Mesendoderm (in vitro differentiated cells): Measurements from ENCODE around the gene ZSCAN18.

Source experiments
- DNase-seq: peaks from one replicate; pipeline ENCODE4 v3.0.0; 2013
- H2AK5ac ChIP-seq: 2 replicates; pipeline ENCODE4 v1.6.1; 2013; ENCODE audit warnings: low read length, inconsistent platforms
- H2BK120ac ChIP-seq: 2 replicates; pipeline ENCODE4 v1.6.1; 2013; ENCODE audit warnings: low read depth, mild to moderate bottlenecking, low read length, moderate library complexity, mixed read lengths
- H2BK15ac ChIP-seq: replicated peaks from 2 replicates; pipeline ENCODE4 v1.6.1; 2013; ENCODE audit warnings: low read depth, mild to moderate bottlenecking, moderate library complexity
- H2BK5ac ChIP-seq: 2 replicates; pipeline ENCODE4 v1.6.1; 2013; ENCODE audit warnings: low read length, inconsistent platforms
- H3K18ac ChIP-seq: 2 replicates; pipeline ENCODE4 v1.6.1; 2013; ENCODE audit warnings: mild to moderate bottlenecking, low read length, mixed read lengths
- H3K23ac ChIP-seq: one replicate; pipeline ENCODE4 v1.6.1; 2013; ENCODE audit warnings: low read length
- H3K27ac ChIP-seq: 2 replicates; pipeline ENCODE4 v1.5.1; 2013; ENCODE audit warnings: low read depth, mild to moderate bottlenecking, inconsistent platforms, low read length, moderate library complexity
- H3K27me3 ChIP-seq: 2 replicates; pipeline ENCODE4 v1.6.1; 2013; ENCODE audit warnings: low read length, control low read depth, mild to moderate bottlenecking, inconsistent platforms; ENCODE audit not compliant: insufficient read depth, poor library complexity
- H3K36me3 ChIP-seq: 2 replicates; pipeline ENCODE4 v1.6.1; 2013; ENCODE audit warnings: low read length, inconsistent platforms; ENCODE audit not compliant: control insufficient read depth, insufficient read depth
- H3K4ac ChIP-seq: one replicate; pipeline ENCODE4 v1.6.1; 2013; ENCODE audit warnings: low read depth, mild to moderate bottlenecking, low read length, moderate library complexity
- H3K4me1 ChIP-seq: 2 replicates; pipeline ENCODE4 v1.6.1; 2013; ENCODE audit warnings: low read depth, low read length, inconsistent platforms; ENCODE audit not compliant: control insufficient read depth
- H3K4me2 ChIP-seq: 2 replicates; pipeline ENCODE4 v1.6.1; 2013; ENCODE audit warnings: low read length
- H3K4me3 ChIP-seq: 2 replicates; pipeline ENCODE4 v1.5.1; 2013; ENCODE audit warnings: mild to moderate bottlenecking, low read length
- H3K56ac ChIP-seq: one replicate; pipeline ENCODE4 v1.6.1; 2013; ENCODE audit warnings: low read length
- H3K79me1 ChIP-seq: 2 replicates; pipeline ENCODE4 v1.6.1; 2013; ENCODE audit warnings: low read length, inconsistent platforms
- H3K79me2 ChIP-seq: 2 replicates; pipeline ENCODE4 v1.6.1; 2013; ENCODE audit warnings: mild to moderate bottlenecking, low read length; ENCODE audit not compliant: control insufficient read depth, insufficient read depth
- H3K9ac ChIP-seq: 2 replicates; pipeline ENCODE4 v1.6.1; 2013; ENCODE audit warnings: low read length, inconsistent platforms
- H4K5ac ChIP-seq: one replicate; pipeline ENCODE4 v1.6.1; 2013; ENCODE audit warnings: low read length
- H4K8ac ChIP-seq: one replicate; pipeline ENCODE4 v1.6.1; 2013; ENCODE audit warnings: low read depth, mild to moderate bottlenecking, control low read depth, low read length, moderate library complexity
- WGBS: extraction: QIAGEN DNeasy Blood & Tissue Kit; methylation state at CpG from one replicate; pipeline ENCODE4 v1.1.7; 2013; ENCODE audit warnings: low lambda C conversion rate, missing lambda C conversion rate; ENCODE audit not compliant: insufficient coverage; ENCODE audit errors: extremely low coverage; 5-methylcytosine and 5-hydroxymethylcytosine counted together

The ZSCAN18 gene

DNA sequence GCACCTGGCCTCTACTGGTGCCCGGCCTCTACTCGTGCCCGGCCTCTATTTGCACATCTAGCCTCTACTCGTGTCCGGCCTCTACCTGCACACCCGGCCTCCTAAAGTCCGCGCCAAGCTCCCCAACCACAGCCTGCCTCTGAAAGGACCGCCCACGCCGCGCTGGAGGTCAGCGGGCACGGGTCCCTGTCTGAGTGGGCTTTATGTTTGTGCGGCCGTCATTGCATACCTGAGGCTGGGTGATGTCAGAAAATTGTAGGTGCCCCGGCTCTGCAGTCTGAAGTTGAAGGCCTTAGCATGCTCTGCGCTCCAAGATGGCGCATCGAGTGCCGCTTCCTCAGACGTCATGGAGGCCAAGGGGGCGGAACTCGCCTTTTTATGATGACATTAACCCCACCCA, 37.8 kb downstream of the ZSCAN18 start:
- Histone ChIP-seq H3K4me1 (no peaks in the 10 kb centered on the region), H3K79me1 (no peaks in the 10 kb centered on the region), H3K18ac (no peak overlapping the region), H4K5ac (no peak overlapping the region), H3K27ac (no peak overlapping the region), H3K4me3 (no peak overlapping the region), H3K36me3 (no peaks in the 10 kb centered on the region), H3K79me2 (no peaks in the 10 kb centered on the region), H2BK15ac (no peak overlapping the region), H4K8ac (no peak overlapping the region), H3K23ac (no peak overlapping the region), H3K9ac (no peak overlapping the region), H3K56ac (no peak overlapping the region), H2BK120ac (no peak overlapping the region), H3K27me3 (no peaks in the 10 kb centered on the region), H3K4me2 (no peak overlapping the region), H2BK5ac (no peak overlapping the region), H2AK5ac (no peak overlapping the region), H3K4ac (no peak overlapping the region)
- no CpG with 5 or more reads among the region's 24 CpGs for WGBS
- DNase-seq, result no peak

DNA sequence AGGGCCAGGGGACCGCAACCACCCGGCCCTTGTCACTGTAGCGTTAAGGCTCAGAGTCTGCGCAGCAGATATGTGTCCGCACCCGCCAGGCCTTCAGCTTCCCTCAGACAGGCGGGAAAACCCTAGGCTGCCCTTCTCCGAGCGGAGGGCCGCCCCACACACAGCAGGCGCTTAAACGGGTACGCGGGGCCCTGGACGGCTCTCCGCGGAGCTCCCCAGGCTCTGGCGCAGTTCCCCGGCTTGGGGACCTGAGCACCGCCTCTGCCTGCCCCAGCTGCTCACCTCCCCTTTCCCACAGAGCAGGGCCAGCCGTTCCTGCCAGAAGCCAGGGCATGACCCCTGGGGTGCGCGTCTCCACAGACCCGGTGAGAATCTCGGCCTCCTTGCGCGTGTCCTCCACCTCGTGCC, 38.4 kb downstream of the ZSCAN18 start:
- no peak overlapping the region for H3K27ac ChIP-seq
- H3K56ac ChIP-seq, result peak overlapping the region; percentile 74
- no peak overlapping the region for H3K4me3 ChIP-seq
- no peaks in the 10 kb centered on the region for H3K4me1 ChIP-seq
- H2AK5ac ChIP-seq, result no peak overlapping the region
- no peak overlapping the region for H2BK120ac ChIP-seq
- H3K79me2 ChIP-seq, result no peaks in the 10 kb centered on the region
- no peak overlapping the region for H2BK15ac ChIP-seq
- no peaks in the 10 kb centered on the region for H3K36me3 ChIP-seq
- peak overlapping the region; percentile 42 for H3K9ac ChIP-seq
- DNase-seq, result no peak
- no peak overlapping the region for H3K23ac ChIP-seq
- H3K79me1 ChIP-seq, result no peaks in the 10 kb centered on the region
- peak overlapping the region; percentile 43 for H3K4ac ChIP-seq
- peak overlapping the region; percentile 82 for H4K8ac ChIP-seq
- H3K4me2 ChIP-seq, result peak overlapping the region; percentile 1
- H3K18ac ChIP-seq, result peak overlapping the region; percentile 85
- no peak overlapping the region for H2BK5ac ChIP-seq
- no CpG with 5 or more reads among the region's 28 CpGs for WGBS
- H4K5ac ChIP-seq, result no peak overlapping the region
- no peaks in the 10 kb centered on the region for H3K27me3 ChIP-seq

DNA sequence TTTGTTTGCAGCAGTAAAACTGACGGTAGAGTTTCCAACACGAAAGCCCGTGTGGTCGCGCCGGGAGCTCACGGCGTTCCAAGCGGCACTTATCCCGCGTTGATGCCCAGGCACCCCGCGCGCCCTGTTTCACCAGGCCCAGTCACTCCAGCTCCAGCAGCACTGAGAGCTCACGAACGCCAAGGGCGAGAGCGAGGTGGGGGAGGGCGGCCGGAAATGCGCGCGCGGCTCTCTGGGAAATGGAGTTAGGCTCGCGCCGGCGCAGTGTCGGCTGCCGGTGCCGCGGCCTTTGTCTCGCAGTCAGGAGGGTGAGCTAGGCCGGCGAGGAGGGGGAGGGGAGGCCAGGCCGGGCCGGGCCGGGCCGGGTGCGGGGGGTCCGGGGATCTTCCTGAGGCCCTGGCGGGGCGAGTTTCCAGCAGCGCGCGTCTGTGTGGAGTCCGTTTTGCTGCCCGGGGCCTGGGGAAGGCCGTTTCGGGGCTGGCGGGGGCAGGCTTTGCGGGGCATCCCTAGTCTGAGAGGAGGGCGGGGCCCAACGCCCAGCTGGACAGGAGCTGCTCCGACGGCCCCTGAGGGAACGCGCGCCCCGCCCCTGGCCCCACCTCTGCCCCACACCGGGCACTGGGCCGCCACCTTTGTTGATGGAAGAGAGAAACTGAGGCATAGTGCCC, 38.9 kb downstream of the ZSCAN18 start, which contains the start of gene ZNF135:
Gene ZNF135, plus strand, starts transcription at position 280 of the 668 bp plus-strand sequence. CDS start 721 bp downstream, outside the sequence.
- WGBS, result no CpG with 5 or more reads among the region's 62 CpGs
- peak within 1 kb of the TSS; percentile 47 for H2BK120ac ChIP-seq

DNA sequence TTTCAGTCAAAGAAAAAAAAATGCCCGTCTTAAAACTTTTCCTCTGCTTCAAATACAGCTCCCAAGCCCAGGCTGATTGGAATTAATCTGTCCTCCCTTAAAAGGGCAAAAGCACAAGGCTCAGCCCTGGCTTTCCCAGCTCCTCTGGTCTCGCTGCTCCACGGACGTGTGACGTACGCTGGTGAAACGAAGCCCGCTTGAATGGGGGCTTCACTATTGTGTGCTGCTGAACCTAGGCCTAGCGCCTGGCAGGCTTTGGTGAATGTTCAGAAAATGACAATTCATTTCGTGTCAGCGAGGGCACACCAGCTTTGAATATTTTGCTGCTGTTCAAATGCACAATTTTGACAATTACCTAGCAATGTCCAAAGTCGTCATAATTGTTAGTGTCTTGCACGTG, 39.6 kb downstream of the ZSCAN18 start:
- Histone ChIP-seq H3K18ac (no peak overlapping the region), H2AK5ac (no peak overlapping the region), H3K4me2 (no peak overlapping the region), H3K4ac (no peak overlapping the region), H2BK120ac (no peak overlapping the region), H3K79me1 (no peaks in the 10 kb centered on the region), H3K9ac (peak overlapping the region; percentile 64), H3K36me3 (no peaks in the 10 kb centered on the region), H2BK5ac (no peak overlapping the region), H4K5ac (peak overlapping the region; percentile 5), H4K8ac (no peak overlapping the region), H3K4me3 (no peak overlapping the region), H3K79me2 (no peaks in the 10 kb centered on the region), H3K27ac (no peak overlapping the region), H3K4me1 (no peaks in the 10 kb centered on the region), H3K27me3 (no peaks in the 10 kb centered on the region), H2BK15ac (no peak overlapping the region), H3K56ac (peak overlapping the region; percentile 87), H3K23ac (no peak overlapping the region)
- DNase-seq, result no peak
- WGBS, result no CpG with 5 or more reads among the region's 13 CpGs

More for the DNA sequence above, 38.9 kb downstream of the ZSCAN18 start, which contains the start of gene ZNF135:
- peak within 1 kb of the TSS; percentile 87 for H3K56ac ChIP-seq
- peak within 1 kb of the TSS; percentile 39 for H3K4me2 ChIP-seq
- peak within 1 kb of the TSS; percentile 5 for H4K5ac ChIP-seq
- no peaks in the 10 kb centered on the region for H3K4me1 ChIP-seq
- no peak within 1 kb of the TSS for H3K27ac ChIP-seq
- H2AK5ac ChIP-seq, result no peak within 1 kb of the TSS
- H3K18ac ChIP-seq, result peak within 1 kb of the TSS; percentile 85
- peak within 1 kb of the TSS; percentile 43 for H3K4ac ChIP-seq
- H3K9ac ChIP-seq, result peak within 1 kb of the TSS; percentile 70
- H3K79me1 ChIP-seq, result no peaks in the 10 kb centered on the region
- H3K27me3 ChIP-seq, result no peaks in the 10 kb centered on the region
- no peaks in the 10 kb centered on the region for H3K36me3 ChIP-seq
- peak; percentile 96 for DNase-seq
- no peak within 1 kb of the TSS for H3K4me3 ChIP-seq
- no peak within 1 kb of the TSS for H2BK15ac ChIP-seq
- peak within 1 kb of the TSS; percentile 82 for H4K8ac ChIP-seq
- no peaks in the 10 kb centered on the region for H3K79me2 ChIP-seq
- H2BK5ac ChIP-seq, result no peak within 1 kb of the TSS
- H3K23ac ChIP-seq, result no peak within 1 kb of the TSS

DNA sequence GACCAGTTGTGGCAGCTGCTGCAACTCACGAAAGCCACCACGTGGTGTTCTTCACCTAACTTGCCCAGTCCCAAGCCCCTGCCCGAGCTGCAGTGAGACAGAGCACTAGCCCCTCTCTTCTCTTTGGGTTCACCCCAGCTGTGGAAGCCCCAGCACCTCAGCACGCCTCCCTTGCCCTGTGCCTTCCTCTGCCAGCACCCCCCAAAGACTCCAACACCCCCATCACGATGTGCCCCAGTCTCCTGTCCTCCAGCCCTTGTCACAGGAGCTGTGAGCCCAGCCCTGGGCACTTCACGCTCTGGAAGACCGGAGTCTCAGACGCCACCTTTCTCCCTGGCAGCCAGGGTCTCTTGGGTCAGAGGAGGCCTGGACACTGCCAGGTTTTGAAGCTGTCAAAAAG, 41.2 kb downstream of the ZSCAN18 start:
- Histone ChIP-seq H3K4ac (no peak overlapping the region), H3K4me2 (no peak overlapping the region), H3K56ac (no peak overlapping the region), H3K18ac (no peak overlapping the region), H4K5ac (no peak overlapping the region), H3K27ac (no peak overlapping the region), H3K79me1 (no peaks in the 10 kb centered on the region), H3K23ac (no peak overlapping the region), H3K9ac (no peak overlapping the region), H2BK5ac (no peak overlapping the region), H2BK120ac (no peak overlapping the region), H3K4me1 (no peaks in the 10 kb centered on the region), H2BK15ac (no peak overlapping the region), H3K79me2 (no peaks in the 10 kb centered on the region), H2AK5ac (no peak overlapping the region), H3K27me3 (no peaks in the 10 kb centered on the region), H3K36me3 (no peaks in the 10 kb centered on the region), H3K4me3 (no peak overlapping the region), H4K8ac (no peak overlapping the region)
- DNase-seq, result no peak
- WGBS, result no CpG with 5 or more reads among the region's 8 CpGs

DNA sequence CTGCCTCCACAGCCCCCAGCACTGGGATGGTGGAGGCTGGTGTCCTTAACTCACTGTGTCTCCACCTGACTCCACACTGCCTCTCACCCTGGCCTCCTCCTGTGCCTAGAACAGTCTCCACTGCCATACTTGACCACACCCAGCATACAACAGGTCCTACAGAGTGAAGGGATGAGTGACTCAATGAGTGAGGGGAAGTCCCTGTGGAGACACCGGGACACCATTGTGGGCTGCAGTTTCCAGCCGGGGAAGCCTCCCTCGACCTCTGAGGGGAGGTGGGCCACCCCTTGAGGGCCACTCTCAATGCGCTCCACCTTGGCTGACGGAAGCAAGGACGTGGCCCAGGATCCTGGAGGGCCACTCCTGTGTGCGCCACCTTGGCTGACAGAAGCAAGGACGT, 41.8 kb downstream of the ZSCAN18 start:
- no peak overlapping the region for H2BK120ac ChIP-seq
- no peak for DNase-seq
- H2AK5ac ChIP-seq, result no peak overlapping the region
- no peak overlapping the region for H3K9ac ChIP-seq
- no peak overlapping the region for H4K5ac ChIP-seq
- H3K4me3 ChIP-seq, result no peak overlapping the region
- H3K4me1 ChIP-seq, result no peaks in the 10 kb centered on the region
- H3K27me3 ChIP-seq, result no peaks in the 10 kb centered on the region
- H4K8ac ChIP-seq, result no peak overlapping the region
- no peak overlapping the region for H3K4me2 ChIP-seq
- H3K79me2 ChIP-seq, result no peaks in the 10 kb centered on the region
- no peak overlapping the region for H3K18ac ChIP-seq
- H3K27ac ChIP-seq, result no peak overlapping the region
- WGBS, result no CpG with 5 or more reads among the region's 8 CpGs
- H2BK15ac ChIP-seq, result no peak overlapping the region
- H2BK5ac ChIP-seq, result no peak overlapping the region
- no peak overlapping the region for H3K56ac ChIP-seq
- H3K4ac ChIP-seq, result no peak overlapping the region
- H3K79me1 ChIP-seq, result no peaks in the 10 kb centered on the region
- H3K23ac ChIP-seq, result no peak overlapping the region
- no peaks in the 10 kb centered on the region for H3K36me3 ChIP-seq
